GM19455 (cell line): Measurements from ENCODE around the gene RSU1.
"Not testable (repeated sequence)": the region's sequence is repeated elsewhere in the genome, so short reads cannot be mapped to it uniquely, and the experiment has no call there.

Experiments
- ATAC-seq: cut with Tn5 transposase; IDR thresholded peaks from one replicate; pipeline ENCODE4 v1.9.1; 2021; ENCODE audit not compliant: unreplicated experiment

Gene RSU1

GRCh38 chr10:16788125-16788524 is 29.1 kb downstream of the RSU1 start:
- no peak for ATAC-seq

GRCh38 chr10:16787361-16787791 is 29.8 kb downstream of the RSU1 start:
- ATAC-seq = no peak

GRCh38 chr10:16780338-16780880 is 36.8 kb downstream of the RSU1 start:
- no peak for ATAC-seq

- peak; percentile 62 for ATAC-seq
Measured at GRCh38 chr10:16779384-16779915, 37.8 kb downstream of the RSU1 start.

- ATAC-seq = no peak
Measured at GRCh38 chr10:16777473-16778370, 39.5 kb downstream of the RSU1 start.

- ATAC-seq = no peak
Measured at GRCh38 chr10:16776896-16777295, 40.3 kb downstream of the RSU1 start.

- no peak for ATAC-seq
Measured at GRCh38 chr10:16773334-16773733, 43.9 kb downstream of the RSU1 start.

GRCh38 chr10:16770670-16771069 is 46.6 kb downstream of the RSU1 start:
- no peak for ATAC-seq

- ATAC-seq = no peak
Measured at GRCh38 chr10:16770141-16770540, 47.1 kb downstream of the RSU1 start.

GRCh38 chr10:16769331-16769730 is 47.9 kb downstream of the RSU1 start:
- ATAC-seq = no peak

GRCh38 chr10:16768702-16769101 is 48.5 kb downstream of the RSU1 start:
- no peak for ATAC-seq

GRCh38 chr10:16765509-16766375 is 51.5 kb downstream of the RSU1 start:
- no peak for ATAC-seq

- ATAC-seq = no peak
Measured at GRCh38 chr10:16761300-16761699, 55.9 kb downstream of the RSU1 start.

GRCh38 chr10:16756561-16757221 is 60.5 kb downstream of the RSU1 start:
- ATAC-seq = no peak

- ATAC-seq = no peak
Measured at GRCh38 chr10:16754765-16755164, 62.5 kb downstream of the RSU1 start.

- ATAC-seq = not testable (repeated sequence)
Measured at GRCh38 chr10:16752849-16753248, 64.4 kb downstream of the RSU1 start.

- no peak for ATAC-seq
Measured at GRCh38 chr10:16752099-16752498, 65.1 kb downstream of the RSU1 start.

GRCh38 chr10:16751244-16751643 is 66.0 kb downstream of the RSU1 start:
- no peak for ATAC-seq

GRCh38 chr10:16750461-16750860 is 66.8 kb downstream of the RSU1 start:
- ATAC-seq = no peak

- no peak for ATAC-seq
Measured at GRCh38 chr10:16748749-16749148, 68.5 kb downstream of the RSU1 start.

- ATAC-seq = no peak
Measured at GRCh38 chr10:16746856-16747255, 70.4 kb downstream of the RSU1 start.
